ENCODE data around the gene MTCL1.

Gene MTCL1

GRCh38 chr18:8694891-8695290, 10.5 kb upstream of the MTCL1 start:
- Histone ChIP-seq H3K4ac (ENCODE audit: low read depth, low read length) (no peak overlapping the region), H3K79me2 (ENCODE audit: control insufficient read depth, insufficient read depth, low read length) (no peaks in the 10 kb centered on the region), H3K27ac (ENCODE audit: low read depth, low read length) (no peak overlapping the region), H2AK5ac (ENCODE audit: low read length) (no peak overlapping the region), H3K4me2 (ENCODE audit: low read length) (no peak overlapping the region), H3K36me3 (ENCODE audit: control insufficient read depth, insufficient read depth, low read length) (no peaks in the 10 kb centered on the region), H4K8ac (ENCODE audit: low read depth, low read length) (no peak overlapping the region), H3K23ac (ENCODE audit: low read length) (no peak overlapping the region), H3K56ac (ENCODE audit: low read length) (no peak overlapping the region), H3K79me1 (ENCODE audit: low read length) (no peaks in the 10 kb centered on the region), H3K4me3 (ENCODE audit: low read length) (no peak overlapping the region), H3K4me1 (ENCODE audit: control insufficient read depth, low read depth, low read length) (no peaks in the 10 kb centered on the region), H4K5ac (ENCODE audit: low read length) (no peak overlapping the region), H3K9ac (ENCODE audit: low read length) (no peak overlapping the region), H3K27me3 (ENCODE audit: insufficient read depth, low read length, poor library complexity) (no peaks in the 10 kb centered on the region), H2BK120ac (ENCODE audit: low read depth, low read length) (no peak overlapping the region), H2BK15ac (replicated peaks; ENCODE audit: low read depth) (no peak overlapping the region), H3K18ac (ENCODE audit: low read length) (no peak overlapping the region), H2BK5ac (ENCODE audit: low read length) (no peak overlapping the region)
- DNase-seq: no peak
- no CpG with 5 or more reads among the region's 10 CpGs for WGBS (ENCODE audit: extremely low coverage, insufficient coverage, low lambda C conversion rate)

GRCh38 chr18:8695932-8696517, 9.3 kb upstream of the MTCL1 start:
- no peak overlapping the region for H3K23ac ChIP-seq (ENCODE audit: low read length)
- H3K4ac ChIP-seq (ENCODE audit: low read depth, low read length): no peak overlapping the region
- H3K27ac ChIP-seq (ENCODE audit: low read depth, low read length): no peak overlapping the region
- no peak overlapping the region for H3K56ac ChIP-seq (ENCODE audit: low read length)
- H3K79me2 ChIP-seq (ENCODE audit: control insufficient read depth, insufficient read depth, low read length): no peaks in the 10 kb centered on the region
- no peak overlapping the region for H3K9ac ChIP-seq (ENCODE audit: low read length)
- H2BK5ac ChIP-seq (ENCODE audit: low read length): no peak overlapping the region
- no peak for DNase-seq
- no peak overlapping the region for H2BK120ac ChIP-seq (ENCODE audit: low read depth, low read length)
- no peak overlapping the region for H3K4me2 ChIP-seq (ENCODE audit: low read length)
- H3K27me3 ChIP-seq (ENCODE audit: insufficient read depth, low read length, poor library complexity): no peaks in the 10 kb centered on the region
- H3K4me3 ChIP-seq (ENCODE audit: low read length): no peak overlapping the region
- H3K36me3 ChIP-seq (ENCODE audit: control insufficient read depth, insufficient read depth, low read length): no peaks in the 10 kb centered on the region
- H3K4me1 ChIP-seq (ENCODE audit: control insufficient read depth, low read depth, low read length): no peaks in the 10 kb centered on the region
- H3K18ac ChIP-seq (ENCODE audit: low read length): no peak overlapping the region
- no peak overlapping the region for H4K5ac ChIP-seq (ENCODE audit: low read length)
- H2BK15ac ChIP-seq (replicated peaks; ENCODE audit: low read depth): no peak overlapping the region
- H2AK5ac ChIP-seq (ENCODE audit: low read length): no peak overlapping the region
- no peak overlapping the region for H4K8ac ChIP-seq (ENCODE audit: low read depth, low read length)
- no peaks in the 10 kb centered on the region for H3K79me1 ChIP-seq (ENCODE audit: low read length)
- WGBS (ENCODE audit: extremely low coverage, insufficient coverage, low lambda C conversion rate): no CpG with 5 or more reads among the region's 3 CpGs

- DNase-seq: peak; percentile 51
- Histone ChIP-seq H3K4me3 (ENCODE audit: low read length) (no peak overlapping the region), H3K9ac (ENCODE audit: low read length) (no peak overlapping the region), H3K23ac (ENCODE audit: low read length) (no peak overlapping the region), H3K27me3 (ENCODE audit: insufficient read depth, low read length, poor library complexity) (no peaks in the 10 kb centered on the region), H2AK5ac (ENCODE audit: low read length) (no peak overlapping the region), H2BK120ac (ENCODE audit: low read depth, low read length) (no peak overlapping the region), H3K56ac (ENCODE audit: low read length) (no peak overlapping the region), H2BK5ac (ENCODE audit: low read length) (no peak overlapping the region), H3K36me3 (ENCODE audit: control insufficient read depth, insufficient read depth, low read length) (no peaks in the 10 kb centered on the region), H3K27ac (ENCODE audit: low read depth, low read length) (no peak overlapping the region), H3K79me2 (ENCODE audit: control insufficient read depth, insufficient read depth, low read length) (no peaks in the 10 kb centered on the region), H3K4ac (ENCODE audit: low read depth, low read length) (no peak overlapping the region), H3K79me1 (ENCODE audit: low read length) (no peaks in the 10 kb centered on the region), H2BK15ac (replicated peaks; ENCODE audit: low read depth) (no peak overlapping the region), H3K18ac (ENCODE audit: low read length) (no peak overlapping the region), H3K4me2 (ENCODE audit: low read length) (no peak overlapping the region), H4K8ac (ENCODE audit: low read depth, low read length) (no peak overlapping the region), H4K5ac (ENCODE audit: low read length) (no peak overlapping the region), H3K4me1 (ENCODE audit: control insufficient read depth, low read depth, low read length) (no peaks in the 10 kb centered on the region)
- WGBS (ENCODE audit: extremely low coverage, insufficient coverage, low lambda C conversion rate): no CpG with 5 or more reads among the region's 5 CpGs
These were observed 8.6 kb upstream of the MTCL1 start for GRCh38 chr18:8696749-8697211.

DNA sequence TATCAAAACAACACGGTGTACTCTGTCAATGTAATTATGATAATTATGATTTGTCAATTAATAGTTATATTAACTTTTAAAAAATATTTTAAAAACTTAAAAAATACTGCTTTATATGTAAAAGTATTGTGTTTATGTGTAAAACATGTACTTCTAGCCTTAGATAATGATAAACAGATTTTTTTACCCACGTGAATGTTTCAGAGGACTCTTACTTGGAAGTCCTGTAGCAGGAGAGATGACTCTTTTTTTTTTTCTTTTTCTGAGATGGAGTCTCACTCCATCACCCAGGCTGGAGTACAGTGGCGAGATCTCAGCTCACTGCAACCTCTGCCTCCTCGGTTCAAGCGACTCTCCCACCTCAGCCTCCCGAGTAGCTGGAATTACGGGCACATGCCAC, 6.2 kb upstream of the MTCL1 start:
- Histone ChIP-seq H2BK15ac (replicated peaks; ENCODE audit: low read depth) (no peak overlapping the region), H3K4me3 (ENCODE audit: low read length) (no peak overlapping the region), H2BK5ac (ENCODE audit: low read length) (no peak overlapping the region), H3K27ac (ENCODE audit: low read depth, low read length) (no peak overlapping the region), H3K9ac (ENCODE audit: low read length) (no peak overlapping the region), H3K18ac (ENCODE audit: low read length) (no peak overlapping the region), H3K79me2 (ENCODE audit: control insufficient read depth, insufficient read depth, low read length) (no peaks in the 10 kb centered on the region), H3K23ac (ENCODE audit: low read length) (no peak overlapping the region), H4K5ac (ENCODE audit: low read length) (no peak overlapping the region), H3K79me1 (ENCODE audit: low read length) (no peaks in the 10 kb centered on the region), H2AK5ac (ENCODE audit: low read length) (no peak overlapping the region), H3K56ac (ENCODE audit: low read length) (no peak overlapping the region), H3K27me3 (ENCODE audit: insufficient read depth, low read length, poor library complexity) (no peaks in the 10 kb centered on the region), H3K4me2 (ENCODE audit: low read length) (no peak overlapping the region), H3K4me1 (ENCODE audit: control insufficient read depth, low read depth, low read length) (no peaks in the 10 kb centered on the region), H4K8ac (ENCODE audit: low read depth, low read length) (no peak overlapping the region), H3K4ac (ENCODE audit: low read depth, low read length) (no peak overlapping the region), H2BK120ac (ENCODE audit: low read depth, low read length) (no peak overlapping the region), H3K36me3 (ENCODE audit: control insufficient read depth, insufficient read depth, low read length) (no peaks in the 10 kb centered on the region)
- no peak for DNase-seq
- WGBS (ENCODE audit: extremely low coverage, insufficient coverage, low lambda C conversion rate): no CpG with 5 or more reads among the region's 7 CpGs

GRCh38 chr18:8699948-8700347, 5.4 kb upstream of the MTCL1 start:
- H3K27ac ChIP-seq (ENCODE audit: low read depth, low read length): no peak overlapping the region
- no peak overlapping the region for H3K9ac ChIP-seq (ENCODE audit: low read length)
- no peak overlapping the region for H3K23ac ChIP-seq (ENCODE audit: low read length)
- H3K79me2 ChIP-seq (ENCODE audit: control insufficient read depth, insufficient read depth, low read length): no peaks in the 10 kb centered on the region
- H3K56ac ChIP-seq (ENCODE audit: low read length): no peak overlapping the region
- no peaks in the 10 kb centered on the region for H3K36me3 ChIP-seq (ENCODE audit: control insufficient read depth, insufficient read depth, low read length)
- no peak for DNase-seq
- no CpG with 5 or more reads among the region's 2 CpGs for WGBS (ENCODE audit: extremely low coverage, insufficient coverage, low lambda C conversion rate)
- no peak overlapping the region for H3K4me2 ChIP-seq (ENCODE audit: low read length)
- no peak overlapping the region for H3K4ac ChIP-seq (ENCODE audit: low read depth, low read length)
- H4K5ac ChIP-seq (ENCODE audit: low read length): no peak overlapping the region
- no peak overlapping the region for H3K4me3 ChIP-seq (ENCODE audit: low read length)
- no peak overlapping the region for H2BK15ac ChIP-seq (replicated peaks; ENCODE audit: low read depth)
- H3K79me1 ChIP-seq (ENCODE audit: low read length): no peaks in the 10 kb centered on the region
- no peak overlapping the region for H3K18ac ChIP-seq (ENCODE audit: low read length)
- no peak overlapping the region for H2AK5ac ChIP-seq (ENCODE audit: low read length)
- no peaks in the 10 kb centered on the region for H3K27me3 ChIP-seq (ENCODE audit: insufficient read depth, low read length, poor library complexity)
- no peak overlapping the region for H4K8ac ChIP-seq (ENCODE audit: low read depth, low read length)
- no peak overlapping the region for H2BK120ac ChIP-seq (ENCODE audit: low read depth, low read length)
- no peaks in the 10 kb centered on the region for H3K4me1 ChIP-seq (ENCODE audit: control insufficient read depth, low read depth, low read length)
- H2BK5ac ChIP-seq (ENCODE audit: low read length): no peak overlapping the region

- no CpG with 5 or more reads among the region's 9 CpGs for WGBS (ENCODE audit: extremely low coverage, insufficient coverage, low lambda C conversion rate)
- Histone ChIP-seq H3K4ac (ENCODE audit: low read depth, low read length) (no peak overlapping the region), H3K27me3 (ENCODE audit: insufficient read depth, low read length, poor library complexity) (no peaks in the 10 kb centered on the region), H3K79me2 (ENCODE audit: control insufficient read depth, insufficient read depth, low read length) (peaks cover 2% of the 10 kb centered on the region), H4K8ac (ENCODE audit: low read depth, low read length) (no peak overlapping the region), H3K56ac (ENCODE audit: low read length) (peak overlapping the region; percentile 10), H3K9ac (ENCODE audit: low read length) (no peak overlapping the region), H2BK5ac (ENCODE audit: low read length) (no peak overlapping the region), H4K5ac (ENCODE audit: low read length) (no peak overlapping the region), H3K23ac (ENCODE audit: low read length) (no peak overlapping the region), H2BK120ac (ENCODE audit: low read depth, low read length) (no peak overlapping the region), H3K79me1 (ENCODE audit: low read length) (no peaks in the 10 kb centered on the region), H3K18ac (ENCODE audit: low read length) (no peak overlapping the region), H2BK15ac (replicated peaks; ENCODE audit: low read depth) (no peak overlapping the region), H3K4me1 (ENCODE audit: control insufficient read depth, low read depth, low read length) (no peaks in the 10 kb centered on the region), H3K4me2 (ENCODE audit: low read length) (no peak overlapping the region), H3K4me3 (ENCODE audit: low read length) (no peak overlapping the region), H3K27ac (ENCODE audit: low read depth, low read length) (no peak overlapping the region), H3K36me3 (ENCODE audit: control insufficient read depth, insufficient read depth, low read length) (no peaks in the 10 kb centered on the region), H2AK5ac (ENCODE audit: low read length) (no peak overlapping the region)
- DNase-seq: no peak
These were observed 3.7 kb upstream of the MTCL1 start for GRCh38 chr18:8701546-8702118.

Measured in mesendoderm (in vitro differentiated cells).